ENCODE measurements around the gene LY6G5C. TPM values are rescaled to one million over a fixed set of nuclear protein-coding genes. Genes with fewer than 3 reads are reported as not detected.

Gene LY6G5C
- total and polyA plus RNA-seq, 2 of the 13 experiments (the other 11 are each of a cell fraction or from before 2014, with no cell fraction given) = 0.33 to 0.55 TPM

- 0 out of 2 replicates have a peak, but pooled peaks have one; percentile 83 for TF ChIP-seq FOXO4 (CRISPR knock-in tag; conservative IDR thresholded peaks at IDR 0.05)
- peak; percentile 19; the same call in 1 of the 2 replicates for TF ChIP-seq ZNF709 (CRISPR knock-in tag; IDR thresholded peaks at IDR 0.05)
- TF ChIP-seq MNT (IDR thresholded peaks at IDR 0.05) = no peak
- TF ChIP-seq SNAI1 (CRISPR knock-in tag; IDR thresholded peaks at IDR 0.05; ENCODE audit: borderline replicate concordance) = 0 out of 2 replicates have a peak, but pooled peaks have one; percentile 6
- TF ChIP-seq ZBTB46 (CRISPR knock-in tag; IDR thresholded peaks at IDR 0.05; ENCODE audit: borderline replicate concordance) = no peak
- no peak for TF ChIP-seq PRMT3 (CRISPR knock-in tag; IDR thresholded peaks at IDR 0.05; ENCODE audit: borderline replicate concordance, low read depth)
- TF ChIP-seq AKAP8 (CRISPR knock-in tag; IDR thresholded peaks at IDR 0.05) = no peak
- no peak for TF ChIP-seq ZNF556 (CRISPR knock-in tag; IDR thresholded peaks at IDR 0.05; ENCODE audit: borderline replicate concordance)
- TF ChIP-seq ZNF589 (CRISPR knock-in tag; conservative IDR thresholded peaks at IDR 0.05) = no peak
- no peak for TF ChIP-seq ZNF558 (CRISPR knock-in tag; IDR thresholded peaks at IDR 0.05; ENCODE audit: borderline replicate concordance)
- TF ChIP-seq ZNF710 (CRISPR knock-in tag; IDR thresholded peaks at IDR 0.05; ENCODE audit: borderline replicate concordance) = no peak
- no peak for TF ChIP-seq ZNF580 (CRISPR knock-in tag; IDR thresholded peaks at IDR 0.05; ENCODE audit: borderline replicate concordance, low read depth)
- TF ChIP-seq TEAD2 (CRISPR knock-in tag; IDR thresholded peaks at IDR 0.05) = no peak
- no peak for TF ChIP-seq ZNF235 (CRISPR knock-in tag; IDR thresholded peaks at IDR 0.05; ENCODE audit: borderline replicate concordance)
- no peak for TF ChIP-seq ZNF792 (CRISPR knock-in tag; IDR thresholded peaks at IDR 0.05)
- 0 out of 2 replicates have a peak, but pooled peaks have one; percentile 9 for TF ChIP-seq HBP1 (CRISPR knock-in tag; IDR thresholded peaks at IDR 0.05; ENCODE audit: low read depth)
- no peak for TF ChIP-seq ZNF468 (CRISPR knock-in tag; IDR thresholded peaks at IDR 0.05)
- no peak for TF ChIP-seq NR2C2 (CRISPR knock-in tag; IDR thresholded peaks at IDR 0.05; ENCODE audit: borderline replicate concordance)
These were observed 14.4 kb downstream of the LY6G5C start (continued) for GRCh38 chr6:31666337-31666965.
